Progenitor cell of endocrine pancreas (in vitro differentiated cells): ENCODE data around the gene TSTD2. TPM values are rescaled to one million over a fixed set of nuclear protein-coding genes. Genes with fewer than 3 reads are reported as not detected.

Experiments
- DNase-seq: peaks from one replicate; pipeline ENCODE4 v3.0.0; 2021; ENCODE audit warnings: low spot score; ENCODE audit not compliant: unreplicated experiment
- H3K27ac Mint-ChIP-seq: 2 replicates; pipeline ENCODE4 v1.8.0; 2021; ENCODE audit warnings: mild to moderate bottlenecking, moderate library complexity, mixed read lengths
- H3K27me3 Mint-ChIP-seq: 2 replicates; pipeline ENCODE4 v1.8.0; 2021; ENCODE audit warnings: mixed read lengths
- H3K36me3 Mint-ChIP-seq: 2 replicates; pipeline ENCODE4 v1.8.0; 2022; ENCODE audit warnings: mixed read lengths; ENCODE audit not compliant: insufficient read depth
- H3K4me1 Mint-ChIP-seq: 2 replicates; pipeline ENCODE4 v1.8.0; 2021; ENCODE audit warnings: low read depth, mixed read lengths
- H3K4me3 Mint-ChIP-seq: 2 replicates; pipeline ENCODE4 v1.8.0; 2021; ENCODE audit warnings: low read depth, mild to moderate bottlenecking, moderate library complexity, mixed read lengths
- H3K9me3 Mint-ChIP-seq: 2 replicates; pipeline ENCODE4 v1.8.0; 2021; ENCODE audit warnings: low read depth, mixed read lengths
- CTCF ChIP-seq: fragments of 200-600 bp; sonication (generic); IDR thresholded peaks from one replicate; pipeline ENCODE4 v1.5.0; 2021; ENCODE audit warnings: antibody characterized with exemption, mild to moderate bottlenecking; ENCODE audit not compliant: unreplicated experiment
- total RNA-seq: library from RNA; stranded (reverse); gene quantifications from 2 replicates; pipeline ENCODE4 v1.2.1, GENCODE V29; 2021

Gene TSTD2
- total RNA-seq, 1 donor from 2014 or later: 44.7 TPM

GRCh38 chr9:97556721-97557605 is 76.2 kb downstream of the TSTD2 start:
- Mint-ChIP-seq H3K4me3 (no peak overlapping the region), H3K27ac (no peak overlapping the region), H3K36me3 (no peaks in the 10 kb centered on the region), H3K4me1 (peaks cover 5% of the 10 kb centered on the region), H3K9me3 (no peaks in the 10 kb centered on the region), H3K27me3 (no peaks in the 10 kb centered on the region)
- TF ChIP-seq CTCF: no peak
- DNase-seq: no peak

- H3K27ac Mint-ChIP-seq: no peak overlapping the region
- H3K4me1 Mint-ChIP-seq: peaks cover 5% of the 10 kb centered on the region
- TF ChIP-seq CTCF: no peak
- H3K9me3 Mint-ChIP-seq: no peaks in the 10 kb centered on the region
- H3K36me3 Mint-ChIP-seq: no peaks in the 10 kb centered on the region
- no peak for DNase-seq
- H3K27me3 Mint-ChIP-seq: no peaks in the 10 kb centered on the region
- no peak overlapping the region for H3K4me3 Mint-ChIP-seq
Observed at GRCh38 chr9:97556036-97556720, 77.0 kb downstream of the TSTD2 start.

GRCh38 chr9:97555164-97555563 is 78.0 kb downstream of the TSTD2 start:
- no peak for TF ChIP-seq CTCF
- Mint-ChIP-seq H3K27me3 (no peaks in the 10 kb centered on the region), H3K27ac (no peak overlapping the region), H3K4me3 (no peak overlapping the region), H3K9me3 (no peaks in the 10 kb centered on the region), H3K36me3 (no peaks in the 10 kb centered on the region), H3K4me1 (peaks cover 5% of the 10 kb centered on the region)
- DNase-seq: no peak

GRCh38 chr9:97554566-97555075 is 78.5 kb downstream of the TSTD2 start:
- no peak for TF ChIP-seq CTCF
- Mint-ChIP-seq H3K4me3 (no peak overlapping the region), H3K27me3 (no peaks in the 10 kb centered on the region), H3K4me1 (peaks cover 5% of the 10 kb centered on the region), H3K36me3 (no peaks in the 10 kb centered on the region), H3K9me3 (no peaks in the 10 kb centered on the region), H3K27ac (no peak overlapping the region)
- no peak for DNase-seq

- no peak for TF ChIP-seq CTCF
- no peaks in the 10 kb centered on the region for H3K9me3 Mint-ChIP-seq
- H3K4me3 Mint-ChIP-seq: no peak overlapping the region
- no peak for DNase-seq
- H3K27me3 Mint-ChIP-seq: no peaks in the 10 kb centered on the region
- H3K27ac Mint-ChIP-seq: no peak overlapping the region
- peaks cover 5% of the 10 kb centered on the region for H3K4me1 Mint-ChIP-seq
- peaks cover 2% of the 10 kb centered on the region for H3K36me3 Mint-ChIP-seq
Observed at GRCh38 chr9:97553841-97554240, 79.3 kb downstream of the TSTD2 start.
